GM21786 (cell line): ENCODE results near the gene CLECL1.
"Not testable (repeated sequence)": the region's sequence is repeated elsewhere in the genome, so short reads cannot be mapped to it uniquely, and the experiment has no call there.

Experiments used
- ATAC-seq: cut with Tn5 transposase; IDR thresholded peaks from one replicate; pipeline ENCODE4 v1.9.1; 2021; ENCODE audit not compliant: unreplicated experiment

The CLECL1 gene

GRCh38 chr12:9698681-9699080, 34.2 kb downstream of the CLECL1 start:
- ATAC-seq = no peak

- ATAC-seq = no peak
These were observed 35.3 kb downstream of the CLECL1 start for GRCh38 chr12:9697619-9698018.

- not testable (repeated sequence) for ATAC-seq
These were observed 37.2 kb downstream of the CLECL1 start for GRCh38 chr12:9695661-9696060.

- ATAC-seq = not testable (repeated sequence)
These were observed 37.7 kb downstream of the CLECL1 start for GRCh38 chr12:9695150-9695549.

GRCh38 chr12:9694241-9694640, 38.7 kb downstream of the CLECL1 start:
- ATAC-seq = no peak

- no peak for ATAC-seq
These were observed 40.0 kb downstream of the CLECL1 start for GRCh38 chr12:9692909-9693308.

GRCh38 chr12:9687228-9687627, 45.7 kb downstream of the CLECL1 start:
- no peak for ATAC-seq

- ATAC-seq = no peak
These were observed 47.0 kb downstream of the CLECL1 start for GRCh38 chr12:9685915-9686314.

GRCh38 chr12:9685366-9685765, 47.5 kb downstream of the CLECL1 start:
- ATAC-seq = not testable (repeated sequence)

- ATAC-seq = not testable (repeated sequence)
These were observed 49.9 kb downstream of the CLECL1 start for GRCh38 chr12:9682949-9683348.

GRCh38 chr12:9682508-9682907, 50.4 kb downstream of the CLECL1 start:
- ATAC-seq = not testable (repeated sequence)

GRCh38 chr12:9674226-9674590, 58.7 kb downstream of the CLECL1 start:
- ATAC-seq = peak; percentile 23

GRCh38 chr12:9673404-9674225, 59.3 kb downstream of the CLECL1 start:
- peak; percentile 43 for ATAC-seq
